HG02938 (cell line): Measurements from ENCODE around the gene ALAS1.
"Not testable (repeated sequence)": the region's sequence is repeated elsewhere in the genome, so short reads cannot be mapped to it uniquely, and the experiment has no call there.

Experiments
- ATAC-seq: cut with Tn5 transposase; IDR thresholded peaks from one replicate; pipeline ENCODE4 v1.9.1; 2021; ENCODE audit warnings: mild to moderate bottlenecking, moderate library complexity; ENCODE audit not compliant: unreplicated experiment

Gene ALAS1

DNA sequence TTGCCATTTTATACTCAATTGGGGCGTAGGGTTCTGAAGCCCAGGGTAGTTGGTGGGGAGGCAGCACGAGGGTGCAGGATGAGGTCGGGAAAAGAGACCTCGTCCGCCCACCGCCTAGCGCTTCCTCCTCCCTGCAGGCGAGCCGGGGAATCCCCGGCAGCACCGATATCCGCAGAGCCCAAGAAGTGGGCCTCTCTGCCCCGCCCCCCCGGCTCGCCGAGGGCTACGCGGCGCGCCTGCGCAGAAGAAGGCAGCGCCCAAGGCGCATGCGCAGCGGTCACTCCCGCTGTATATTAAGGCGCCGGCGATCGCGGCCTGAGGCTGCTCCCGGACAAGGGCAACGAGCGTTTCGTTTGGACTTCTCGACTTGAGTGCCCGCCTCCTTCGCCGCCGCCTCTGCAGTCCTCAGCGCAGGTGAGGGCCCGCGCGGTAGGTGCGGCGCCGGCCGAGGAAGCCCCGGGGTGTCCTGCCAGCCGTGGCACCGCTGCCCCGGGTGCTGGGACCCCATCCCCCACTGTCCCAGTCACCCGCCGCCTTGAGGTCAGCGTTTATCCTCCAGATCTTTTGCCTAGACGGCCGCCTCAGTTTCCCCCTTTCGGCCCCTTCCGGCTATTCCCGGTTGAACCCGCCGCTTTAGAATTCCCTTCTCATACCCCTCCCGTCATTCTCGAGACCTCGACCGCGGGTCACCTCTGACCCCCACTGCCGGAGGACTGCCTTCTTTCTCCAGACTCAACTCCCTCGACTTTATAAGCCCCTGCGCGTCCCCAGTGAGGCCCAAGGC, at the start of gene ALAS1:
ALAS1 (plus strand) TSS at position 319 of the 784 bp plus-strand sequence. CDS start 1,082 bp downstream, outside the sequence.
- ATAC-seq: peak; percentile 69

DNA sequence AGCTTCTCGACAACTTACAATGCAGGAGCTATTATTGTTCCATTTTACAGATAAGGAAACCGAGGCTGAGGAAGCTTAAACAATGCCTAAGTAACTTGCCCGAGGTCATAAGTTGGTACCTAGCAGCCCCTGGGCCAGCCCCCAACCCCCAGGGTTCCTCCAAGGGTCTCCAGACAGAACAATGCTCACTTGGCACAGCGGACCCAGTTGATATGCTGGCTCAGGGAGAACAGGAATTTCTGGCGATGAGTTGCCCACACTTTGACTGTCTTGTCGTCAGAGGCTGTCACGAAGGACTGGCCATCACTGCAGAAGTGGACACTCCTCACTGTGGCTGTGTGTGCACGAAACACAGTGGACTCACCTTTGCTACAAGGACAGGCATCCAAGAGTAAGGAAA, 48.9 kb upstream of the ALAS1 start:
- ATAC-seq: no peak

DNA sequence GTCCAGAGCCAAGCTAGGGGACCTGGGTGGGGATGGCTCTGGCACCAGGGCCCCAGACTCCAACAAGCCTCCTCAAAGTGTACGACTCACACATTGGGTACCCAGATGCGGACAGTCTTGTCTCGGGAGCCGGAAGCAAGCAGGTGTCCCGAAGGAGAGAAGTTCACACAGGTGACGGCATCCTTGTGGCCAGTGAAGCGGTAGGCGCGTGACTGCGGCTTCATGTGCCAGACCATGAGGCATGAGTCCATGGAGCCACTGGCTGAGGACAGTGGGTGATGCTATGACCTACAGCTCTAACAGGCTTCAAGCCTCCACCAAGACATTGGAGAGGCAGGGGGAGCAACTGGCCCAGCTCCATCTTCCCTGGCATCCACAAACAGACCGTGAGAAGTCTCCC, 48.2 kb upstream of the ALAS1 start:
- ATAC-seq: no peak

DNA sequence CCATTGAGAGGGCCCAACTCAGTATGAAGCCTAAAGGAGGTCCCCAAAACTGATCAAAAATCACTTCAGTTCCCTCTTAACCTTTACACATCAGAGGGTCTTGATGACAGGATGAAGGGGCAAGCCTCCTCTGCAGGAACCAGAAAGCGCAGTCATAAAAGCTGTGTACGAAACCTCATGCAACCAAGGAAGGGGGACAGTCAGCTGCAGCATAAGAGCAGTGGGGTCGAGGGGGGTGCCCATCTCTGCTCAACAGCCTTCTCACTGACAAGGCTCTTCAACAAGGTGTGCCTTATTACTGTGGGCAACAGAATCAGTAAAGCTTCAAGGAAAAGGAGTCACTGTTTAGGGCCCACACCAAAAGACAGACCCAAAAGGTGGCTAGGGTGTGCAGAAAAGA, 47.6 kb upstream of the ALAS1 start:
- no peak for ATAC-seq

DNA sequence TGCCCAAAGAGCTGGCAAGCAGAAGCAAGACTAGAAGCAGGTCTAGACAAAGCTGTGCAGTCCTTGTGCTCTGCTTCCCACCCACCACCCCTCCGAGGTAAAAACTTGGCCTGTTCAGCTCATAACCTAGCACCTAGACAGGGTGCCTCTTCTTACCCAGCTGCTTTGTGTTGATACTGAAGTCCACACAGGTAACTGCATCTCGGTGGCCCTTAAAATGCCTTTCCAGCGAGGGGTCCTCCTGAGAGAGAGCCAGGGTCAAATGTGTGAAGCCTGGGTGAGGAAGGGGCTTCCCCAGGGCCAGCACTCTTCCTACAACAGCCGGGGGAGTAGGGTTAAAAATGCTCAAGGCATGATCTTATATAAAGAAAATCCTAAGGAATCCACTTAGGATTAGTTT, 47.1 kb upstream of the ALAS1 start:
- ATAC-seq: no peak

DNA sequence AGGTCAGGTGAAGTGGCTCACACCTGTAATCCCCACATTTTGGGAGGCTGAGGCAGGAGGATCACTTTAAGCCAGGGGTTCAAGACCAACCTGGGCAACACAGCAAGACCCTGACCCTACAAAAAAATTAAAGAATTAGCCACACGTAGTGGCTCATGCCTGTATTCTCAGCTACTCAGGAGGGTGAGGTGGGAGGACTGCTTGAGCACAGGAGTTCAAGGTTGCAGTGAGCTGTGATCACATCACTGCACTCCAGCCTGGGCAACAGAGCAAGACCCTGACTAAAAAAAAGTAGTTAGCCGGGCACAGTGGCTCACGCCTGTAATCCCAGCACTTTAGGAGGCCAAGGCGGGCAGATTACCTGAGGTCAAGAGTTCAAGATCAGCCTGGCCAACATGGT, 46.0 kb upstream of the ALAS1 start:
- ATAC-seq: not testable (repeated sequence)

DNA sequence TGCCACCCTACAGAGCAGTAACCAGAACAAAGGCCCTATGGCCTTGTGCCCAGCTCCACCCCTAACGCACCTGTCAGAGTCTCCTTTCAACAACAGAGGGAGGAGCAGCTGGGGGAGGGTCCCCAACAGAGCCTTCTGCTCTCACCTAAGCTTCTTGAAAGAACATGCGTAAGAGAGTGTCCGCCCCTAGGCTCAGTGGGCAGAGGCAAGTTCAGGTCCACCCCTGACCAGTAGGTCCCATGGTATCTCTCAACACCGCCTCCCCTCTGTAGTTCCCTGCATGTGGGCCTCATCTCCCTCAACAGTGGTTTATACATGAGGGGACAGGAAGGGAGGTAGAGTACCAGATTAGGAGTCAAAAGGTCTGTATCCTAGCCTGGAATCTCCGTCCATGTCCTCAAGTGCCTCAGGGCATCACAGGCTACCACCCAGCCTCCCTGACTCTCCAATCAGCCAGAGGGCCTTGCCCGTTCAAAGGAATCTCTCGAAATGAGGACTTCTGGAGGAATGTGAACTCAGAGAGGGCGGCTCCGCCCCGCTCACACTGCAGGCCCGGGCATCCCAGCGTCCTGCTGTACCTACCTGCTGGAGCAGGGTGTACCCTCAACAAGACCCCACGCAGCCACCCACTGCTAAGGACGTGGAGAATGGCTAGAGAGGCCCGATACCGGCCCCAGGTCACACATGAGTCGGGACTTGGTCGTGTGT, 44.4 kb upstream of the ALAS1 start:
- no peak for ATAC-seq

DNA sequence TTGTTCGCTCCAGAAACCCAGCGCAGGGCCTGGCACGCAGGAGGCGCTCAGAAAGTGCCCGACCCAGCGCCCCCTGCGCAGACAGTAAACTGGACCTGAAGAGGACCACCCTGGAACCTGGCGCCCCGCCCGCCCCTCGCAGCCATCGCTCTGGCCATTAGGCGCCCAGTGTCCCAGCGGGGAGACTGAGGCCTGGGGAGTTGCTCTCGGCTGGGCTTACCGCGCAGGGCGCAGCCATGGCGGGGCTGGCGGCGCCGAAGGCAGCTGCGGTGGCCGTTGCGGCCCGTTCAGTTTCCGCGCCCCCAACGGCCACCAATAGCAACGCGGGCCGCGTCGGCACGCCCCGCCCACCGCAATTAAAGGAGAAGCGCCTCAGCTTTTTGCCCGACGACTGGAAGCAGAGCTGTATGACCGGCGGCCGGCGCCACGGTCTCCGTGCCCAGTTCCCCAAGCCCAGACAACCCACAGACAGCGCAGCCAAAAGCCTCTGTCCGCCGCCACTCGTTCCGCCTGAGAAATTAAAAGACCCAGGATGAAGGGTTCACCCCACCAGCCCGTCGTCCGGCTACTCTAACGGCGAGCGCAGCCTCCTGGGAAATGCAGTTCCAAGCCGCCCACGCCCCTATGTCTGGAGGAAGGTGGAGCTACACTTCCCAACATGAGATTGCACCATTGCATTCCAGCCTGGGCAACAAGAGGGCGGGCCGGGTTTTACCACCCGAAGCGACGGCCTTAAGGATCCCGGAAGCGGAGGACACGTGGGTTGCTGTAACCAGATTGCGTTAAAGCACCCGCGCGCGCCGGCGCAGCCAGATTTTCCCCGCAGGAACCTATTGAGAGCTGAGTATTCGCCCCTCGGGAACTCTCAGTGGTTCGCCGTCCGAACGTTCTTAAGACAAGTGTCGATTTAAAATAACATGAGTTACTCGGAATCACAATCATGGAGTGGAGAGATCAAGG, 43.5 kb upstream of the ALAS1 start, which contains the start of gene POC1A:
POC1A (minus strand) TSS at position 289 of the 960 bp plus-strand sequence; CDS start at position 238, 51 bp downstream.
- peak; percentile 80 for ATAC-seq

DNA sequence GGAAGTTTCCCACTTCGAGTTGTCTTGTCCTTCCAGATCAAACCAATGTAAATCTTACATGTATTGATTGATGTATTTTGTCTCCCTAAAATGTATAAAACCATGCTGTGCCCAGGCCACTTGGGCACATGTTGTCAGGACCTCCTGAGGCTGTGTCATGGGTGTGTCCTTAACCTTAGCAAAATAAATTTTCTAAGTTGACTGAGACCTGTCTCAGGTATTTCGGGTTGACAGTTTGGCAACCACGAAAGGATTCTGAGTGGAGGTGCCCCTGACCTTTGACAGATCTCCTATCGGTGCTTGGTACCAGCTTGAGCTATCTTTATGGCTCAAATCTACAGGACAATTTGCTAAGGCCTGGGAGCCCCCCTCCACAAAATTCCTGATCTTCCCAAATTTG, 42.0 kb upstream of the ALAS1 start:
- ATAC-seq: no peak

DNA sequence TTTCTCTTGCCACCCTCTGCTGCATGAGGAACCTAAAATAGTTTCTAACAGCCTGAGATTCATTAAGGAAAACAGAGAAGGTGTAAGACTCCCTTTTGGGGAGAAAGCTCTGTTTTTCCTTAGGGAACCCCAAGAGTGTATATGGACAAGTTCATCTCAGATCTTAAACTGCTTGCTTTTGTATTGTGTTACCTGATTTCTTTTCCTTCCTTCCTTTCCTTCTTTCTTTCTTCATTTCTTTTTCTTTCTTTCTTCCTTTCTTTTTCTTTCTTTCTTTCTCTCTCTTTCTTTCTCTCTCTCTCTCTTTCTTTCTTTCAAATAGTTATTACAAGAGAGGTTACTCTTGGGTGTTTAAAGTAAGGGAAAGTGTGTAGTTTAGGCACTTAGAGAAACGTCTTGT, 38.5 kb upstream of the ALAS1 start:
- ATAC-seq: no peak

DNA sequence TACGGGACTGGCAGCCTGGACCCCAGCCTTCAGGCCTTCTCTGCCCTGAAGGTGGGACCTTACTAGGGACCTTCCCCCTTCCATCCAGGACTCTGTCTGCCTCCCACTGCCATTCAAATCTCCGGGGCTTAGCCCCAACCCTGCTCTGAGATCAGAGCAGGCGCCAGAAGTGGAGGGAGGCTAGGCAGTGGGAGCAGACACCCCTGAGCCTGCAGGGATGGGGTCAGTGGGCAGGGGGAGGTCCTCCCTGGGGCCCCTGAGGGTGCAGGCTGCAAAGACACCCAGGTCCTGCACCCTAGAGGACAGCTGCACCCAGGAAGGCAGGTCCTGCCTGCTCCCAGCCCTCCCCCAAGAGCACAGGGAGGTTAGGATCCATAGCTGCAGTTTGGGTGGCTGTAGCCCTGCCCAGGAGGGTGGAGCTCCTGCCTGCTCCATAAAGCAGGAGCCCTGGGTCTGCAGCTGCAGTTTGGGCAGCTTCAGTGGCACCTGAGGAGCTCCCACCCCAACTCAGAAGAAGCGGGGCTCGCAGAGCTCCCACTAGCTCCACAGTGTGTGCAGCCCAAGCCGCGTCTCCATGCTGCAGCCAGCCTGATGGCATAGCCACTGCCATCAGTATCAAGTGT, 35.6 kb upstream of the ALAS1 start:
- ATAC-seq: no peak

DNA sequence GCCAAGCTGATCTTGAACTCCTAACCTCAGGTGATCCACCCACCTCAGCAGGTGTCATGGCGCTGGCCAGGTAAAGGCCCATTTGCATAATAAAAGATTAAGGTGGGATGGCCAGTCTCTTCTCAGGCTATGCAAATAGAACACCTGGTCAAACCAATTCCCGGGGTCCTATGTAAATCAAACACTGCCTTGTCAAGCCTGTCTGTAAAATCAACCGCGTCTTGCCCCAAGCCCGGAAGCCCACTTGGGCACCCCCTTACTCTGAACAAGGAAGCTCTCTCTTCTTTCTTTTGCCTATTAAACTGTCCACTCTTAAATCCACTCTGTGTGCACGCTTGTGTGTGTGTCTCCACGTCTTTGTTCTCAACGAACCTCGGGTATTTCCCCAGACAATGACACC, 30.7 kb upstream of the ALAS1 start:
- ATAC-seq: no peak

DNA sequence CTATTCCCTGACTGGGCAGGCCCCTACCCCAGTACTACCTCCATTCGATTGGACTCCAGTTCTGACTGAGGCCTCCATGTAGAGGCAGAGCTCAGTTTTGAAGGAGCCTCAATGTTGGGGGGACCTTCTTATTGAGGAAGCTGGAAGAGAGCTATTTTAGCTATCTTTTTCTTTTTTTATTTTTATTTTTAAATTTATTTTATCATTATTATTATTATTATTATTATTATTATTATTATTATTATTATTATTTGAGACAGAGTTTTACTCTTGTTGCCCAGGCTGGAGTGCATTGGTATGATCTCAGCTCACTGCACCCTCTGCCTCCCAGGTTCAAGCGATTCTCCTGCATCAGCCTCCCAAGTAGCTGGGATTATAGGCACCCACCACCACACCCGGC, 27.7 kb upstream of the ALAS1 start:
- ATAC-seq: not testable (repeated sequence)

DNA sequence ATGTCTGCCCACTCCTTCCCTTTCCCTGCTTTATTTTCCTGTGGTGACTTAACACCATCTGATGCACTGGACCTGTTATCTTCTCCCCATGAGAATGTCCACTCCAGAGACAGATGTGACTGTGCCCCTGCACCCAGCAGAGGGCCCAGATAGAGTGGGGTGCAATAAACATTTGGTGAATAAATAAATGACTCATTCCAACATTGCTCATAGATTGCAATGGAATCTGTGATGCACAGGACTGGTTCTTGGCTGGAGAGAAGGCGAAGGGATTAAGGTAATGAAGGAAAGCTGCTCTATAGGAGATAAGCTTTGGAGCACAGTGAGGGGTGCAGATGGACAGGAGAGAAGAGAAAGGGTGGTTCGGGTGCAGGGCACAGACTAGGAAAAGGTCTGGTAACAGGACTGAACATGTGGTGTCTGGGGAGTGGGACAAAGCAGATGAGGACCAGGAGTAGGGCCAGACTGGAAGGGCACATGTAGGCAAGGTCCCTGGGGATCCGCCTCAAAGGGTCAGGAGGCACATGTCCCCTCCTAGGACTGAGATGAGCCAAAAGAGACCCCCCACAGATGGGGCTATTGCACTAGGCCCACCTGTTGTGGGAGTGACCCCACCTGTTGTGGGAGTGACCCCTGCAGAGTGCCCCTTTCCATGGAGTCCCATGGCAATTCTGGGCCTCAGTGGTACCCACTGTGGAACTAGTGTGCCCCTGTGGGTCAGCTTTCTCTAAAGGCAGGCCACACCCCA, 26.3 kb upstream of the ALAS1 start:
- ATAC-seq: no peak

DNA sequence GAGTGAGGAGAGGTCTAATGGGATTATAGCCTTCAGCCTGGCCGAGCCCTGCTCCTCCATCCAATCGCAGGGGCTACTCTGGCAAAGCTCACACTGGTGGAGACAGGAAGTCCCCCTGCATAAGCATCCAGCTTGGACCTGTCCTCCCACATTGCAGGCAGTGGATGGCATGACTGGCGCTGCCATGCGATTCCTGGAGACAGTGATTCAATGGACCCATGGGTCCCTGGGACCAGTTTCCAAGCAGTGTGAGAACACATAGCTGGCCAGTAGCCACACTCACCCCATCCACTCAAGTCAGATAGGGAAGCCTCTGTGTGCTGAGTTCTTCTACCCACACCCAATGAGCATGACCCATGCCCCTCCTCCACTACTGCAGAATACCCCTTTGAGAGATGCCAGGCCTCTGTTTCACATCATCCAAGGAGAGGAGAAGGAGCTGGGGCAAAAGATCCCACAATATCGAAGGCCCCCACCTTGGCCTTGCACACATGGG, 25.6 kb upstream of the ALAS1 start:
- ATAC-seq: no peak

DNA sequence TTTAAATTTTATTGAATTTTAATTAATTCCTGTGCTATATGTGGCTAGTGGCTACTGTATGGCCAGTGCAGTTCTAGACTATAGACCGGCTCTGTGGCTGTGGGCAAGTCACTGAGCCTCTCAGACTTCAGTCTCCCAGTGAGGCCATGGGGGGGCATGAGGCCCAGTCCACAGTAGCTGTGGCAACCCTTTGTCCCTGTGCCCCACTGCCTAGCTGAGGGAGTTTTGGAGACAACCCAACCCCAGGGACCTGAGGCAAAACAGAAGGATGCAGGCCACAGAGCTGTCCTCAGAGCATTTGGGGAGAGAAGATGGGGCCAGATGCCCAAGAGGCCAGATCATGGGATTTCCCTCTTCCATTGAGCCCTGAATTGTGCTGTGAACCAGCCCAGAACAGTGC, 24.9 kb upstream of the ALAS1 start:
- no peak for ATAC-seq

DNA sequence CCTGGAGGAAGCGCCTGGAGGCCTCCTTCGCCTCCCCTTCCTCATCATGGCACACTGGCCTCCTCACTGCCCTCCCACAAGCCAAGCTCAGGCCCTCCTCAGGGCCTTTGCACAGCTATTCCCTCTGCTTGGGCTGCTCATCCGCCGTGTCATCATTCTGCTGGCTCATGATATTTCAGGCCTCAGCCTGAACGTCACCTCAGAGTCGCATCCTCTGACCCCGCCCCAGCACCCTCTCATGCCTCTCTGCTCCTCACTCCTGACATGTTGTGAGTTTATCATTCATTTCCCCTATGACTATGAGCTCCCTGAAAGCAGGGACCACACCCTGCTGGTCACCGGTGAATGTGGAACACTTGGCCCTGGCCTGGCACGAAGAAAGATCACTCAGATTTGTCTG, 23.1 kb upstream of the ALAS1 start:
- ATAC-seq: no peak

DNA sequence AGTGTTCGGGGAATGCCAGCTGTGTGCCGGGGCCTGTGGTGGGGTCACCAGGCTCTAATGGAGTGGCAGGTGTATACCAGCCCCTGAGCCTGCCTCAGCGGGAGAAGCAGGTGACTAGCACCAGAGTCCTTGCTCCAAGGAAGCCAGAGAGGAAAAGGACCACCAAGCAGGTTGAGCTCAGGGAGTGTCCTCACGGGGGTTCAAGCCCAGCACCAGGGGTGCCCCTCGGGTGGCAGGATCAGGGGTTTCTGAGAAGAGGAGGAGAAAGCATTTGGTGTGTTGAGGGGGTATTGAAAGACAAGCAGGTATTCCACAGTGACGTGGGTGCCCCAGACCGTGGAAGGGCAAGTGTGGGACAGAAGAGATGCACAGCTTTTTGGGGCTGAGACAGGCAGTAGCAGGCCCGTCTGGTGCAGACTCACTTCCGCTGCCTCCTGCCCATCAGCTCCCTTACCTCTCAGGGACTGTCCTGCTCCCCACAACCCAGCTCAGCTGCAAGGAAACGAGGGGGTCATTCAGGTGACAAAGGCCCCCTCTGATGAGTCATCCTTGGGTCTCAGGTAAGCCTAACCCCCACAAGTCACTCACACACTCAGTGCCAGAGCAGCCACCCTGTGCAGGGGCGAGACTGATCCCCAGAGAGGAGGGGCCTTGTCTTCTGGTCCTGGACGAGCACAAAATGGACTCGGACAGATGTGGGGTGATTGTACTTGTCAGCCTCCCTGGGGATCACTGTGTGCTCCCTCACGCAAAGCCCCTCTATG, 22.4 kb upstream of the ALAS1 start:
- no peak for ATAC-seq

DNA sequence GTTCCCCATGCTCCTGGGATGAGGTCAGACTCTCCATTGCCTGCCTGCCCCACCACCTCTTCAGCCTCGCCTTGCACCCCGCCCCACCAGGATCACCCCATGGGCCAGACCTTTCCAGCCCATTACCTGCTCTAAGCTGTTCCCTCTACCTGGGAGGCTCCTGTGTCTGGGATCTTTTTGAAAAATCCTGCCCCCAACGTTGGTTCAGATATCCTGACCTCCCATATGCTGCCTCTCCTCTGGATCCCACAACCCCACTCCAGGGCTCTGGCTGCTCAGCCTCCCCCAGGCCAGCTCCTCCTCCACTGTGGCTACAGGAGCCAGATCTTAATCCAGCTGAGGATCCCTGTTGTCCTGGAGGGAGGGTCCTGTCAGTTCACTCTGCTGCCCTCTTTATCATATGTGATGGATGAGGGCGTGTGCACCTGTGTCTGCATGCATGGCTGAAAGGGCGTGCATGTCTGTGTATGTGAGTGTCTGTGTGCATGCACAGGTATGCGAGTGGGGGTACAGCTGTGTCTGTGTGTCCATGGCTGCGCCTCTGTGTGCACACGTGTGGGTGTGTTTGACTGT, 21.7 kb upstream of the ALAS1 start:
- no peak for ATAC-seq
